Measurements from ENCODE around the gene GRAPL. TPM values are rescaled to one million over a fixed set of nuclear protein-coding genes. Genes with fewer than 3 reads are reported as not detected.
"Not testable (repeated sequence)": the region's sequence is repeated elsewhere in the genome, so short reads cannot be mapped to it uniquely, and the experiment has no call there.

GRAPL gene
- not detected in 2 replicates for total RNA-seq
- not detected for polyA plus RNA-seq (2012)

GRCh38 chr17:19127148-19127980 is at the start of gene GRAPL:
GRAPL (plus strand) TSS chr17:19127589; CDS start chr17:19127620, 31 bp downstream.
- not testable (repeated sequence) for DNase-seq (ENCODE audit: low read depth)

GRCh38 chr17:19088804-19089685 is 38.3 kb upstream of the GRAPL start:
- not testable (repeated sequence) for DNase-seq (ENCODE audit: low read depth)

- not testable (repeated sequence) for DNase-seq (ENCODE audit: low read depth)
Measured at GRCh38 chr17:19090058-19090772, 37.2 kb upstream of the GRAPL start.

- DNase-seq (ENCODE audit: low read depth), result not testable (repeated sequence)
Measured at GRCh38 chr17:19092737-19093683, 34.4 kb upstream of the GRAPL start.

- DNase-seq (ENCODE audit: low read depth), result not testable (repeated sequence)
Measured at GRCh38 chr17:19093684-19094438, 33.5 kb upstream of the GRAPL start.

GRCh38 chr17:19108517-19108916 is 18.9 kb upstream of the GRAPL start:
- DNase-seq (ENCODE audit: low read depth), result not testable (repeated sequence)

- DNase-seq (ENCODE audit: low read depth), result not testable (repeated sequence)
Measured at GRCh38 chr17:19110189-19111097, 16.9 kb upstream of the GRAPL start.

GRCh38 chr17:19111111-19111711 is 16.2 kb upstream of the GRAPL start:
- DNase-seq (ENCODE audit: low read depth), result peak; percentile 38

GRCh38 chr17:19111801-19112458 is 15.5 kb upstream of the GRAPL start:
- peak; percentile 37 for DNase-seq (ENCODE audit: low read depth)

- peak; percentile 3 for DNase-seq (ENCODE audit: low read depth)
Measured at GRCh38 chr17:19112459-19112826, 14.9 kb upstream of the GRAPL start.

GRCh38 chr17:19118695-19119094 is 8.7 kb upstream of the GRAPL start:
- DNase-seq (ENCODE audit: low read depth), result not testable (repeated sequence)

- DNase-seq (ENCODE audit: low read depth), result not testable (repeated sequence)
Measured at GRCh38 chr17:19125289-19125688, 2.1 kb upstream of the GRAPL start.

GRCh38 chr17:19129500-19129899 is 2.1 kb downstream of the GRAPL start:
- DNase-seq (ENCODE audit: low read depth), result not testable (repeated sequence)

GRCh38 chr17:19131108-19131507 is 3.7 kb downstream of the GRAPL start:
- DNase-seq (ENCODE audit: low read depth), result not testable (repeated sequence)

- DNase-seq (ENCODE audit: low read depth), result not testable (repeated sequence)
Measured at GRCh38 chr17:19131772-19132171, 4.4 kb downstream of the GRAPL start.

GRCh38 chr17:19133793-19134192 is 6.4 kb downstream of the GRAPL start:
- not testable (repeated sequence) for DNase-seq (ENCODE audit: low read depth)

- DNase-seq (ENCODE audit: low read depth), result not testable (repeated sequence)
Measured at GRCh38 chr17:19135391-19135790, 8.0 kb downstream of the GRAPL start.
